ENCODE data around the gene C2CD3. TPM values are rescaled to one million over a fixed set of nuclear protein-coding genes. Genes with fewer than 3 reads are reported as not detected.

C2CD3 gene
- total and polyA plus RNA-seq, 9 donors, result 14.5 to 25.8 (median 18.5) TPM

DNA sequence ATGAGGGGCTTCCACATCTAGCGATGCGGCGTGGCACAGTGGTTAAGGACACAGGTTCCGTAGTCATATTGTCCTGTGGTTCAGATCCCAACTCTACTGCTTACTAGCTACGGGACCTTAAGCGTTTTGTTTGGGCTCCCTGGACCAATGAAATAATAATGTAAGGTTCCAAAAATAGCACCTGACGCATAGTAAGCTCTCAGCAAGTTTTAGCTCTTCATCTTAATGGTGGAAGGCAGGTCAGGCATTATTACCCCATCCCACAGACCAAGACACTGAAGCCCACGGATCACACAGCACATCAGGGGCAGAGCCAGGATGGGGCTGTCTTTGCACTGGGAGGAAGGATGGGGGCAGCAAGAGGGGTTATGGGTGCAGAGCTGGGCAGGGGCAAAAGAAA is 206.9 kb downstream of the C2CD3 start:
- WGBS (ENCODE audit: insufficient coverage), result 93% methylated on average over 5 of the region's 8 CpGs
- Histone ChIP-seq H3K27ac (ENCODE audit: low read length) (no peak overlapping the region), H3K4me1 (ENCODE audit: control insufficient read depth, insufficient read depth, low read length) (peaks cover 6% of the 10 kb centered on the region), H3K27me3 (ENCODE audit: control insufficient read depth, insufficient read depth, low read length) (peaks cover 3% of the 10 kb centered on the region), H3K4me3 (ENCODE audit: low read length) (no peak overlapping the region), H3K9me3 (replicated peaks; ENCODE audit: control insufficient read depth, low read depth, low read length) (no peaks in the 10 kb centered on the region), H3K36me3 (ENCODE audit: control insufficient read depth, insufficient read depth, low read length) (no peaks in the 10 kb centered on the region)
- no peak for DNase-seq

Other genes starting within 250 kb of the C2CD3 start
- gene DNAJB13, start 220.0 kb downstream of the C2CD3 start, total RNA-seq, result 0.18 TPM
- gene DNAJB13, start 220.0 kb downstream of the C2CD3 start, polyA plus RNA-seq (ENCODE audit: insufficient read depth in 1 of 8, insufficient read length in 8 of 8, low replicate concordance in 1 of 8), result under 1 TPM; 0.18 to 0.80 (median 0.42) TPM
- 18.0 TPM for gene UCP2, start 188.2 kb downstream of the C2CD3 start, total RNA-seq
- 100 to 1,000 TPM; 152 to 212 (median 185) TPM for gene UCP2, start 188.2 kb downstream of the C2CD3 start, polyA plus RNA-seq (ENCODE audit: insufficient read depth in 1 of 8, insufficient read length in 8 of 8, low replicate concordance in 1 of 8)
- gene UCP3, start 161.9 kb downstream of the C2CD3 start, total RNA-seq, result 2.0 TPM
- gene UCP3, start 161.9 kb downstream of the C2CD3 start, polyA plus RNA-seq (ENCODE audit: insufficient read depth in 1 of 8, insufficient read length in 8 of 8, low replicate concordance in 1 of 8), result 1 to 10 TPM; 1.2 to 7.7 (median 3.4) TPM
- 27.1 TPM for gene PPME1, start 287 bp upstream of the C2CD3 start, total RNA-seq
- 10 to 100 TPM; 40.3 to 48.1 (median 44.0) TPM for gene PPME1, start 287 bp upstream of the C2CD3 start, polyA plus RNA-seq (ENCODE audit: insufficient read depth in 1 of 8, insufficient read length in 8 of 8, low replicate concordance in 1 of 8)
- 3.0 TPM for gene P4HA3, start 140.6 kb upstream of the C2CD3 start, total RNA-seq
- gene P4HA3, start 140.6 kb upstream of the C2CD3 start, polyA plus RNA-seq (ENCODE audit: insufficient read depth in 1 of 8, insufficient read length in 8 of 8, low replicate concordance in 1 of 8), result 1 to 10 TPM in 6 of 8 donors, under 1 TPM in 2; 0.80 to 9.3 (median 2.1) TPM
- gene PGM2L1, start 227.4 kb upstream of the C2CD3 start, total RNA-seq, result 4.3 TPM
- gene PGM2L1, start 227.4 kb upstream of the C2CD3 start, polyA plus RNA-seq (ENCODE audit: insufficient read depth in 1 of 8, insufficient read length in 8 of 8, low replicate concordance in 1 of 8), result 1 to 10 TPM; 3.5 to 5.3 (median 4.4) TPM

Data from muscle of leg (tissue), 11 donors.